Natural killer cell (primary cell): ENCODE results near the gene LENG1. TPM values are rescaled to one million over a fixed set of nuclear protein-coding genes. Genes with fewer than 3 reads are reported as not detected.
A peak's percentile ranks its signal among the peaks of the same experiment; 100 is the strongest.

Experiments
- ATAC-seq, 3 donors: fragments of 150-1000 bp in 2 of 3; fragments of 200-7000 bp in 1 of 3; cut with Tn5 transposase; 1 replicate in 1 of 3; 2 replicates in 2 of 3; pipeline ENCODE4 v1.10.0; 2021; ENCODE audit warnings: mild to moderate bottlenecking in 2 of 3, moderate library complexity in 2 of 3
- DNase-seq, 2 donors: peaks; one replicate each; pipeline versions ENCODE4 v3.0.0 to v3.0.0-alpha.2; 2013 to 2021; ENCODE audit warnings: mixed read lengths in 1 of 2
- H3K27ac ChIP-seq: one replicate; pipeline ENCODE4 v1.5.1; 2013; ENCODE audit warnings: mild to moderate bottlenecking, low read length
- H3K27me3 ChIP-seq: one replicate; pipeline ENCODE4 v1.6.1; 2013; ENCODE audit warnings: low read length; ENCODE audit not compliant: control insufficient read depth, insufficient read depth
- H3K36me3 ChIP-seq: one replicate; pipeline ENCODE4 v1.6.1; 2013; ENCODE audit warnings: low read length; ENCODE audit not compliant: control insufficient read depth, insufficient read depth
- H3K4me1 ChIP-seq: one replicate; pipeline ENCODE4 v1.6.1; 2013; ENCODE audit warnings: low read length; ENCODE audit not compliant: control insufficient read depth, insufficient read depth
- H3K4me3 ChIP-seq: one replicate; pipeline ENCODE4 v1.5.1; 2013; ENCODE audit warnings: low read length
- H3K9me3 ChIP-seq: one replicate; pipeline ENCODE4 v1.6.1; 2013; ENCODE audit warnings: low read length; ENCODE audit not compliant: control insufficient read depth, insufficient read depth
- H3K27ac Mint-ChIP-seq, 2 donors: one replicate each; pipeline ENCODE4 v1.8.0; 2022; ENCODE audit warnings: mild to moderate bottlenecking in 2 of 2, mixed read lengths in 2 of 2, moderate library complexity in 1 of 2
- H3K27me3 Mint-ChIP-seq, 2 donors: one replicate each; pipeline ENCODE4 v1.8.0; 2022; ENCODE audit warnings: low read depth in 2 of 2, mixed read lengths in 2 of 2
- H3K36me3 Mint-ChIP-seq: one replicate; pipeline ENCODE4 v1.8.0; 2022; ENCODE audit warnings: mixed read lengths
- H3K4me1 Mint-ChIP-seq, 2 donors: one replicate each; pipeline ENCODE4 v1.8.0; 2022; ENCODE audit warnings: mixed read lengths in 2 of 2
- H3K4me3 Mint-ChIP-seq: one replicate; pipeline ENCODE4 v1.8.0; 2022; ENCODE audit warnings: mild to moderate bottlenecking, moderate library complexity, mixed read lengths
- H3K9me3 Mint-ChIP-seq, 2 donors: one replicate each; pipeline ENCODE4 v1.8.0; 2022; ENCODE audit warnings: mixed read lengths in 2 of 2
- WGBS: methylation state at CpG from one replicate; pipeline ENCODE4 v1.1.7; 2013; ENCODE audit warnings: missing lambda C conversion rate; ENCODE audit not compliant: insufficient coverage; 5-methylcytosine and 5-hydroxymethylcytosine counted together
- intact Hi-C: fragments of 100-400 bp; cut with micrococcal nuclease; formaldehyde crosslinking; loops from one replicate; pipeline ENCODE4 v1.14.2; 2022
- total RNA-seq, 4 donors: library from RNA; stranded (reverse); fragments of 120-200 nt in 1 of 4; gene quantifications; one replicate each; pipeline versions ENCODE4 v1.2.3 to v1.2.4, GENCODE V29; 2013 to 2022
- TF ChIP-seq, protein P1 (sequence below): fragments of 200-600 bp; IDR thresholded peaks from one replicate; pipeline ENCODE4 v1.8.0; 2022; ENCODE audit warnings: antibody characterized with exemption

LENG1 gene
- total RNA-seq, 3 donors from 2014 or later (not counting 1 experiment from before 2014, with no cell fraction given), result 8.3 to 9.4 (median 9.1) TPM

GRCh38 chr19:54162884-54163283 is 3.4 kb upstream of the LENG1 start:
- DNase-seq (no peak), ATAC-seq (no peak)
- Mint-ChIP-seq H3K27ac (peak overlapping the region; percentile 46 to 58), H3K4me3 (peak overlapping the region; percentile 90), H3K36me3 (no peaks in the 10 kb centered on the region), H3K27me3 (no peaks in the 10 kb centered on the region), H3K4me1 (peaks cover 56 to 70% of the 10 kb centered on the region in 2 donors), H3K9me3 (no peaks in the 10 kb centered on the region)
- H3K36me3 ChIP-seq, result peaks cover 4% of the 10 kb centered on the region
- peaks cover 62% of the 10 kb centered on the region for H3K4me1 ChIP-seq
- H3K9me3 ChIP-seq, result no peaks in the 10 kb centered on the region
- no peaks in the 10 kb centered on the region for H3K27me3 ChIP-seq
- H3K4me3 ChIP-seq, result no peak overlapping the region
- WGBS, result 72% methylated on average over 14 of the region's 14 CpGs
- TF ChIP-seq, protein P1, sequence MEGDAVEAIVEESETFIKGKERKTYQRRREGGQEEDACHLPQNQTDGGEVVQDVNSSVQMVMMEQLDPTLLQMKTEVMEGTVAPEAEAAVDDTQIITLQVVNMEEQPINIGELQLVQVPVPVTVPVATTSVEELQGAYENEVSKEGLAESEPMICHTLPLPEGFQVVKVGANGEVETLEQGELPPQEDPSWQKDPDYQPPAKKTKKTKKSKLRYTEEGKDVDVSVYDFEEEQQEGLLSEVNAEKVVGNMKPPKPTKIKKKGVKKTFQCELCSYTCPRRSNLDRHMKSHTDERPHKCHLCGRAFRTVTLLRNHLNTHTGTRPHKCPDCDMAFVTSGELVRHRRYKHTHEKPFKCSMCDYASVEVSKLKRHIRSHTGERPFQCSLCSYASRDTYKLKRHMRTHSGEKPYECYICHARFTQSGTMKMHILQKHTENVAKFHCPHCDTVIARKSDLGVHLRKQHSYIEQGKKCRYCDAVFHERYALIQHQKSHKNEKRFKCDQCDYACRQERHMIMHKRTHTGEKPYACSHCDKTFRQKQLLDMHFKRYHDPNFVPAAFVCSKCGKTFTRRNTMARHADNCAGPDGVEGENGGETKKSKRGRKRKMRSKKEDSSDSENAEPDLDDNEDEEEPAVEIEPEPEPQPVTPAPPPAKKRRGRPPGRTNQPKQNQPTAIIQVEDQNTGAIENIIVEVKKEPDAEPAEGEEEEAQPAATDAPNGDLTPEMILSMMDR, result no peak
- intact Hi-C loops, result no loop called here
- no peak overlapping the region for H3K27ac ChIP-seq

GRCh38 chr19:54162241-54162805 is 2.8 kb upstream of the LENG1 start:
- H3K36me3 Mint-ChIP-seq, result no peaks in the 10 kb centered on the region
- H3K27ac Mint-ChIP-seq, result peak overlapping the region; percentile 46 to 58
- H3K4me1 ChIP-seq, result peaks cover 62% of the 10 kb centered on the region
- peak overlapping the region; percentile 35 for H3K4me3 ChIP-seq
- TF ChIP-seq, protein P1, result no peak
- DNase-seq (peak; percentile 74 to 84), ATAC-seq (peak; percentile 31 to 48 (median 33))
- H3K27me3 ChIP-seq, result no peaks in the 10 kb centered on the region
- 4% methylated on average over 34 of the region's 35 CpGs for WGBS
- H3K27ac ChIP-seq, result no peak overlapping the region
- peak overlapping the region; percentile 90 for H3K4me3 Mint-ChIP-seq
- intact Hi-C loops, result no loop called here
- H3K9me3 ChIP-seq, result no peaks in the 10 kb centered on the region
- no peaks in the 10 kb centered on the region for H3K9me3 Mint-ChIP-seq
- H3K27me3 Mint-ChIP-seq, result no peaks in the 10 kb centered on the region
- H3K36me3 ChIP-seq, result peaks cover 5% of the 10 kb centered on the region
- H3K4me1 Mint-ChIP-seq, result peaks cover 56 to 70% of the 10 kb centered on the region in 2 donors

DNA sequence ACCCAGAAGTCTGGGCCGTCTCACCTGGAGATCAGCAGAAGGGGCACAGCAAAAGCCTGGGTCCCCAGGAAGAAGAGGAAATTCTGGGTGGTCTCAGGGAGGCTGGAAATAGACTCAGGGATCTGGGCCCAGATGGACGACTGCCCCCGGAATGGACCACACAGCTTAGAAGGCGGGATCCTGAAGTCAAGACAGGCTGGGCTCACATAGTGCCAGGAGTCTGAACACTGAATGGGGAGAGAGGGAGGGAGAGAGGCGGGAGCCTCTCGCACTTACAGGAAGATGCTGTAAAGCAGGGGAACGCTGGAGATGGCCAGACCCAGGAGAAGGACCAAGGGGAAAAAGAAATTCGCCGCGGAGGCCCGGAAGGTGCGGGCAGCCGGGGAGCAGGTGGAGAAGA is 1.3 kb upstream of the LENG1 start:
- Mint-ChIP-seq H3K27me3 (no peaks in the 10 kb centered on the region), H3K4me1 (peaks cover 61 to 76% of the 10 kb centered on the region in 2 donors), H3K4me3 (peak overlapping the region; percentile 100), H3K27ac (peak overlapping the region; percentile 99 to 100), H3K9me3 (no peaks in the 10 kb centered on the region), H3K36me3 (no peaks in the 10 kb centered on the region)
- Histone ChIP-seq H3K27ac (no peak overlapping the region), H3K27me3 (no peaks in the 10 kb centered on the region), H3K9me3 (no peaks in the 10 kb centered on the region), H3K4me1 (peaks cover 62% of the 10 kb centered on the region), H3K4me3 (no peak overlapping the region), H3K36me3 (peaks cover 19% of the 10 kb centered on the region)
- DNase-seq, result no peak
- intact Hi-C loops, result no loop called here
- 77% methylated on average over 13 of the region's 13 CpGs for WGBS
- TF ChIP-seq, protein P1, result no peak
- ATAC-seq, result no peak
